Upper lobe of left lung (tissue), 4 donors: ENCODE data around the gene GINS2.

Experiments
- CTCF ChIP-seq, 6 experiments: fragments of 450-650 bp in 4 of 6; fragments of 200-600 bp in 2 of 6; sonication (generic) in 2 of 6; IDR thresholded peaks; one replicate each; pipeline ENCODE4 v1.5.1; 2016 to 2019; ENCODE audit warnings: antibody characterized with exemption in 6 of 6
- EP300 ChIP-seq, 4 donors: sonication (generic); formaldehyde crosslinking; IDR thresholded peaks; one replicate each; pipeline ENCODE4 v1.5.1; 2017; ENCODE audit warnings: antibody characterized with exemption in 4 of 4, control low read depth in 2 of 4
- POLR2AphosphoS5 ChIP-seq, 2 donors: sonication (generic); formaldehyde crosslinking; IDR thresholded peaks; one replicate each; pipeline ENCODE4 v1.5.1; 2017; ENCODE audit warnings: antibody characterized with exemption in 2 of 2

- TF ChIP-seq POLR2AphosphoS5 (IDR thresholded peaks at IDR 0.05) (no peak), CTCF (IDR thresholded peaks at IDR 0.05) (no peak), EP300 (IDR thresholded peaks at IDR 0.05) (no peak)
Measured at GRCh38 chr16:85695196-85696128, 6.7 kb upstream of the GINS2 start.
